ENCODE results near the gene MYL10. TPM values are rescaled to one million over a fixed set of nuclear protein-coding genes. Genes with fewer than 3 reads are reported as not detected.
A peak's percentile ranks its signal among the peaks of the same experiment; 100 is the strongest.

Gene MYL10
- total and polyA plus RNA-seq, 11 donors = not detected

DNA sequence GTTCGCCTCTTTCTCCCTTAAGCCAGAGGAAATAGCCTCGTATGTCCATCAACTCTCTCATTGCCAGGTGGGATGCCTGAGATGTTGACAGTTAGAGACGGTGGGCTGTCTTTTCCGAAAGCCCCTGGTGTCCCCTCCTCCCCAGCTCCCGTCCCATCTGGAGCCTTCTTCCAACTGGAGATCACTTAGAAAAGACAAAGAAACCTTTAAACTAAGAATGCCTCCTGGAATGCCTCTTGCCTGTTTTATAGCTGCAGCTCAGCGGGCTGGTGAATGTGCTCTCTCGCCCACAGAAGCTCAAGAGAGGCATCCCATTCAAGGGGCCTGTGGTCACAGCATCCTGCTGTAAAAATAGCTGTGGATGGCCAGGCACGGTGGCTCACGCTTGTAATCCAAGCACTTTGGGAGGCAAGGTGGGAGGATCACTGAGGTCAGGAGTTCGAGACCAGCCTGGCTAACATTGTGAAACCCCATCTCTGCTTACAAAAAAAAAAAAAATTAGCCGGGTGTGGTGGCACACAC, 5.2 kb upstream of the MYL10 start:
- TF ChIP-seq, protein P1, sequence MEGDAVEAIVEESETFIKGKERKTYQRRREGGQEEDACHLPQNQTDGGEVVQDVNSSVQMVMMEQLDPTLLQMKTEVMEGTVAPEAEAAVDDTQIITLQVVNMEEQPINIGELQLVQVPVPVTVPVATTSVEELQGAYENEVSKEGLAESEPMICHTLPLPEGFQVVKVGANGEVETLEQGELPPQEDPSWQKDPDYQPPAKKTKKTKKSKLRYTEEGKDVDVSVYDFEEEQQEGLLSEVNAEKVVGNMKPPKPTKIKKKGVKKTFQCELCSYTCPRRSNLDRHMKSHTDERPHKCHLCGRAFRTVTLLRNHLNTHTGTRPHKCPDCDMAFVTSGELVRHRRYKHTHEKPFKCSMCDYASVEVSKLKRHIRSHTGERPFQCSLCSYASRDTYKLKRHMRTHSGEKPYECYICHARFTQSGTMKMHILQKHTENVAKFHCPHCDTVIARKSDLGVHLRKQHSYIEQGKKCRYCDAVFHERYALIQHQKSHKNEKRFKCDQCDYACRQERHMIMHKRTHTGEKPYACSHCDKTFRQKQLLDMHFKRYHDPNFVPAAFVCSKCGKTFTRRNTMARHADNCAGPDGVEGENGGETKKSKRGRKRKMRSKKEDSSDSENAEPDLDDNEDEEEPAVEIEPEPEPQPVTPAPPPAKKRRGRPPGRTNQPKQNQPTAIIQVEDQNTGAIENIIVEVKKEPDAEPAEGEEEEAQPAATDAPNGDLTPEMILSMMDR (IDR thresholded peaks at IDR 0.05) = no peak

DNA sequence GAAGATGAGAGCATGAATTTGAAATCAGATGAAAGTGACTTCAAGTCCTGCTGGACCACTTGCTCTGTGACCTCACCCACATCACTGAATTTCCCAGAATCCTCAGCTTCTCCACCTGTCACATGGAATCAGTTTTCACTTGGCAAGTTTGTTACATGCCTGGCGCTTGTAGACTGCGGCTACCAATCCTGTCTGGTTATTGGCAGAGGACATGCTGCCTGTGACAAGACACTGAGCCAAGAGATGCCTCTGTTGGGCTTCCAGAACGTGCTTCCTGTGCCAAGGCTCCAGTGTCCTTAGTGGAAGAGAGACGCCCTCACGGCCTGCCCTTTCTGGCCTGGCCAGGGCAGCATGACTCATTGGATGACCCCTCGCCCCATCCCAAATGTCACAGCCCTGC, 4.4 kb upstream of the MYL10 start:
- no peak for TF ChIP-seq POLR2A (IDR thresholded peaks at IDR 0.05)
- TF ChIP-seq, protein P1 (IDR thresholded peaks at IDR 0.05) = no peak
- Histone ChIP-seq H3K36me3 (no peaks in the 10 kb centered on the region), H3K27ac (peak overlapping the region in 1 of 12 donors; percentile 29), H3K9me3 (peaks cover 0 to 6% (median 0%) of the 10 kb centered on the region in 12 donors), H3K4me3 (no peak overlapping the region), H3K27me3 (no peaks in the 10 kb centered on the region), H3K4me1 (peaks cover 0 to 10% (median 0%) of the 10 kb centered on the region in 12 donors)
- intact Hi-C loops (cut with DNase I) = no loop called here
- peak in 2 of 5 donors; percentile 42 to 44 for DNase-seq
- peak; percentile 59 to 89 (median 70) for ATAC-seq
- 57 to 78% (median 76%) methylated on average over 6 of the region's 6 CpGs for WGBS, 4 donors

More for the DNA sequence above, 5.2 kb upstream of the MYL10 start:
- Histone ChIP-seq H3K4me1 (peaks cover 0 to 10% (median 0%) of the 10 kb centered on the region in 12 donors), H3K4me3 (no peak overlapping the region), H3K36me3 (no peaks in the 10 kb centered on the region), H3K27me3 (no peaks in the 10 kb centered on the region), H3K9me3 (peaks cover 0 to 6% (median 0%) of the 10 kb centered on the region in 12 donors), H3K27ac (no peak overlapping the region)
- intact Hi-C loops (cut with DNase I) = no loop called here
- 78 to 85% (median 82%) methylated on average over 10 to 11 of the region's 11 CpGs for WGBS, 4 donors
- ATAC-seq (no peak), DNase-seq (no peak)

DNA sequence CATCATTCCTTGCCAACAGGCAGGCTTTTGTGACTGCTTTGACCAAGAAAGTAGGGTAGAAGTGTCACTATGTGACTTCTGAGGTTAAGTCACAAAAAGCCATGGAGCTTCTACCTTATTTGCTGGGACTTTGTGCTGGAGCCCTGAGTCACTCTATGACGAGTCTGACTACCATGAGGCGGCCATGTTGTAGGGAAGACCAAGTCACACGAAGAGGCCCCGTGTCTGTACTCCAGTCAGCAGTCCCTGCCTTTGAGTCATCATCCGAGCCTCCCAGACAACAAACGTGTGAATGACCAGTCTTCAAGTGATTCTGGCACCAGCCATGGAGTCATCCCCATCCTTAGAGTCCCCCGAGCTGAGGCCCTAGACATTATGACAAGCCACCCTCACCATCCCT, 3.5 kb upstream of the MYL10 start:
- H3K4me3 ChIP-seq = no peak overlapping the region
- WGBS, 4 donors = 91 to 97% (median 92%) methylated on average over 7 of the region's 7 CpGs
- peaks cover 0 to 10% (median 0%) of the 10 kb centered on the region in 12 donors for H3K4me1 ChIP-seq
- H3K27me3 ChIP-seq = no peaks in the 10 kb centered on the region
- no peak overlapping the region for H3K27ac ChIP-seq
- ATAC-seq (no peak), DNase-seq (no peak)
- intact Hi-C loops (cut with DNase I) = no loop called here
- no peak for TF ChIP-seq POLR2A (IDR thresholded peaks at IDR 0.05)
- TF ChIP-seq, protein P1 (IDR thresholded peaks at IDR 0.05) = no peak
- H3K9me3 ChIP-seq = peaks cover 0 to 6% (median 0%) of the 10 kb centered on the region in 12 donors
- no peaks in the 10 kb centered on the region for H3K36me3 ChIP-seq

DNA sequence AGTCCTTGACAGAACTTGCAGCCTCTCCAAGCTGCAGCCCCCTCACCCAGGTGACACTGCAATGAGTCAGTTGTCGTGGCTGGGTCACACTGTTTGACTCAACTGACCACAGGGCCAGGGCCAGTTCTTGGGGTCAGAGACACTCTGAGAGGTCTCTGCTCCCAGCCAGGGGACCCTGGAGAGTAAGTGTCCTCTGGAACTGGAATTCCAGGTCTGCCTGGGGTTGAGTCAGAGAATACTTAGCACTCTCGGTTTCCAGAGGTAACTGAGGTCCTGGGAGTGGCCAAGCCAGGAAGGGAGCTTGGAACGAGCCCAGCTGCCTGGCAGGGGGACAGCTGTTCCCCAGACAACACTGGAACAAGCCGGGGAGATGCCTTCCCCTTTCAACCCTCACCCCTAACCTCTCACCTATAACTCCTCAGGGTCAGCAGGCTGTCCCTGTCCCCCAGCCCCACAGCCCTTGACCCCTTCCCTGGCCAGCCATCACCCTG, 2.2 kb upstream of the MYL10 start:
- H3K36me3 ChIP-seq = no peaks in the 10 kb centered on the region
- H3K4me1 ChIP-seq = peaks cover 0 to 10% (median 0%) of the 10 kb centered on the region in 12 donors
- H3K27me3 ChIP-seq = peaks cover 0 to 6% (median 2%) of the 10 kb centered on the region in 9 donors
- intact Hi-C loops (cut with DNase I) = no loop called here
- peaks cover 0 to 6% (median 0%) of the 10 kb centered on the region in 12 donors for H3K9me3 ChIP-seq
- TF ChIP-seq POLR2A (IDR thresholded peaks at IDR 0.05) = no peak
- TF ChIP-seq, protein P1 (IDR thresholded peaks at IDR 0.05) = no peak
- ATAC-seq (peak in 1 of 4 donors; percentile 11), DNase-seq (no peak)
- 34 to 45% (median 35%) methylated on average over 4 of the region's 4 CpGs for WGBS, 4 donors
- H3K27ac ChIP-seq = no peak overlapping the region
- no peak overlapping the region for H3K4me3 ChIP-seq

Measured in heart left ventricle (tissue), 16 donors.